Measurements from ENCODE around the gene TOPBP1. TPM values are rescaled to one million over a fixed set of nuclear protein-coding genes. Genes with fewer than 3 reads are reported as not detected.

TOPBP1 gene
- total and polyA plus RNA-seq, 2 of the 4 experiments (the other 2 are of a cell fraction), result 19.5 to 50.5 TPM

- BruUV-seq (replicated peaks), result no TSS peak
These were observed 53.9 kb downstream of the TOPBP1 start for GRCh38 chr3:133607816-133608215.

More at GRCh38 chr3:133607816-133608215, 53.9 kb downstream of the TOPBP1 start:
- Histone ChIP-seq H4K91ac (ENCODE audit: insufficient read depth, low read depth, low read length) (no peak overlapping the region), H2BK5ac (ENCODE audit: low read depth, low read length, poor library complexity, severe bottlenecking) (no peak overlapping the region), H3K56ac (ENCODE audit: extremely low read depth, insufficient read depth, low read length) (no peak overlapping the region), H4K20me1 (ENCODE audit: insufficient read depth, low read length) (no peaks in the 10 kb centered on the region), H3K4me1 (ENCODE audit: control insufficient read depth, insufficient read depth, low read length) (no peaks in the 10 kb centered on the region), H3K4me3 (ENCODE audit: insufficient read depth, low read depth, low read length) (no peak overlapping the region), H3K23ac (ENCODE audit: low read depth, low read length) (no peak overlapping the region), H2AK5ac (ENCODE audit: low read depth, low read length) (no peak overlapping the region), H3K18ac (ENCODE audit: low read depth, low read length) (no peak overlapping the region), H3K27ac (ENCODE audit: insufficient read depth, low read length) (no peak overlapping the region), H2BK15ac (ENCODE audit: low read depth, low read length) (no peak overlapping the region), H3K9ac (ENCODE audit: low read depth, low read length) (no peak overlapping the region), H3K9me1 (ENCODE audit: insufficient read depth, low read length) (no peaks in the 10 kb centered on the region), H3K4me2 (ENCODE audit: low read depth, low read length) (no peak overlapping the region), H2AFZ (replicated peaks; ENCODE audit: low read length, poor library complexity) (no peak overlapping the region), H2BK120ac (ENCODE audit: low read depth, low read length) (no peak overlapping the region), H3K36me3 (ENCODE audit: control insufficient read depth, insufficient read depth, low read length) (peaks cover 14% of the 10 kb centered on the region), H3K9me3 (ENCODE audit: control insufficient read depth, insufficient read depth, low read length) (no peaks in the 10 kb centered on the region), H3K27me3 (ENCODE audit: control insufficient read depth, insufficient read depth, low read length) (no peaks in the 10 kb centered on the region), H2AK9ac (replicated peaks; ENCODE audit: low read depth, low read length, poor library complexity) (no peak overlapping the region), H3K4ac (ENCODE audit: low read depth, low read length) (no peak overlapping the region), H3K79me1 (ENCODE audit: low read depth in 1 of 2, low read length in 2 of 2) (peaks cover 3 to 5% of the 10 kb centered on the region in 2 experiments; a peak in 2 of 4 replicates), H4K8ac (ENCODE audit: low read depth in 2 of 2, low read length in 2 of 2) (no peak overlapping the region), H4K5ac (ENCODE audit: low read depth, low read length) (no peak overlapping the region), H3K14ac (replicated peaks; ENCODE audit: low read depth, low read length) (no peak overlapping the region), H2BK20ac (ENCODE audit: low read depth, low read length) (no peak overlapping the region)
- intact Hi-C loops (cut with micrococcal nuclease) (no loop called here), dilution Hi-C loops (cut with HindIII; ENCODE audit: low sequenced_read_pairs, unreplicated experiment) (no loop called here), in situ Hi-C loops (cut with MboI; ENCODE audit: low sequenced_read_pairs) (loop anchor here (25.0 kb wide), 2 partner anchors 896 to 1121 kb away; partner anchors contain the start of gene NPHP3)
- WGBS, 2 experiments (ENCODE audit: extremely low coverage in 2 of 2, insufficient read length in 1 of 2), result no CpG with 5 or more reads among the region's 1 CpG
- POLR2A ChIA-PET (ENCODE audit: unreplicated experiment), result no interaction called here
- DNase-seq (no peak), ATAC-seq (ENCODE audit: low read depth) (no peak)
- CTCF ChIA-PET, result no interaction called here
- no peak for TF ChIP-seq BHLHE40 (IDR thresholded peaks at IDR 0.05; ENCODE audit: low read depth, low read length)
- no peak for TF ChIP-seq SMC3 (IDR thresholded peaks at IDR 0.05; ENCODE audit: low read depth, low read length)
- TF ChIP-seq MXI1 (IDR thresholded peaks at IDR 0.05; ENCODE audit: borderline replicate concordance, low read depth, low read length), result no peak
- no peak for TF ChIP-seq RFX5 (IDR thresholded peaks at IDR 0.05; ENCODE audit: low read depth, low read length)
- TF ChIP-seq MAZ (IDR thresholded peaks at IDR 0.05; ENCODE audit: borderline replicate concordance, low read depth, low read length), result no peak
